OCI-LY1 (cell line): Measurements from ENCODE around the gene CHMP1A.

Source experiments
- H2AFZ ChIP-seq: fragments of 200-600 bp; sonication (generic), shearing (Covaris generic); 2 replicates; pipeline ENCODE4 v1.6.0; 2014; ENCODE audit warnings: antibody characterized with exemption, mild to moderate bottlenecking, low read length
- H3F3A ChIP-seq: fragments of 200-600 bp; sonication (generic), shearing (Covaris generic); 2 replicates; pipeline ENCODE4 v1.6.0; 2014; ENCODE audit warnings: mild to moderate bottlenecking, antibody characterized with exemption, low read length, moderate library complexity; ENCODE audit not compliant: insufficient read depth
- H3K27ac ChIP-seq: fragments of 200-600 bp; sonication (generic); 2 replicates; pipeline ENCODE4 v1.5.1; 2014; ENCODE audit warnings: low read length, mixed run types, mild to moderate bottlenecking, low read depth; ENCODE audit not compliant: poor library complexity, severe bottlenecking
- H3K27me3 ChIP-seq: fragments of 200-600 bp; sonication (generic); 2 replicates; pipeline ENCODE4 v1.6.0; 2014; ENCODE audit warnings: antibody characterized with exemption, mild to moderate bottlenecking, low read length, moderate library complexity; ENCODE audit not compliant: insufficient read depth
- H3K36me3 ChIP-seq: fragments of 200-600 bp; sonication (generic); 2 replicates; pipeline ENCODE4 v1.6.1; 2014; ENCODE audit warnings: mild to moderate bottlenecking, antibody characterized with exemption, low read length, moderate library complexity, mixed read lengths; ENCODE audit not compliant: insufficient read depth
- H3K4me1 ChIP-seq: fragments of 200-600 bp; sonication (generic); 2 replicates; pipeline ENCODE4 v1.5.1; 2014; ENCODE audit warnings: mild to moderate bottlenecking, low read length, moderate library complexity; ENCODE audit not compliant: insufficient read depth, severe bottlenecking
- H3K4me2 ChIP-seq: fragments of 200-600 bp; sonication (generic), shearing (Covaris generic); 2 replicates; pipeline ENCODE4 v1.6.1; 2014; ENCODE audit warnings: low read length
- H3K4me3 ChIP-seq: fragments of 200-600 bp; sonication (generic); 2 replicates; pipeline ENCODE4 v1.5.1; 2014; ENCODE audit warnings: low read length, low read depth, mild to moderate bottlenecking, mixed read lengths; ENCODE audit not compliant: poor library complexity, severe bottlenecking
- H3K79me2 ChIP-seq: fragments of 200-600 bp; shearing (Covaris generic); 2 replicates; pipeline ENCODE4 v1.6.1; 2016; ENCODE audit warnings: mixed run types, low read length, mixed read lengths; ENCODE audit not compliant: insufficient read depth
- H3K9ac ChIP-seq: fragments of 200-600 bp; sonication (generic), shearing (Covaris generic); 2 replicates; pipeline ENCODE4 v1.6.1; 2014; ENCODE audit warnings: mild to moderate bottlenecking, low read length, mixed read lengths
- H3K9me2 ChIP-seq: fragments of 200-600 bp; sonication (generic), shearing (Covaris generic); 2 replicates; pipeline ENCODE4 v1.6.1; 2014; ENCODE audit warnings: low read depth, mild to moderate bottlenecking, low read length, mixed read lengths
- H3K9me3 ChIP-seq: fragments of 200-600 bp; shearing (Covaris generic); 2 replicates; pipeline ENCODE4 v1.6.1; 2014; ENCODE audit warnings: low read length, mixed read lengths
- H4K20me1 ChIP-seq: fragments of 200-600 bp; sonication (generic), shearing (Covaris generic); 2 replicates; pipeline ENCODE4 v1.6.0; 2016; ENCODE audit warnings: mild to moderate bottlenecking, low read length; ENCODE audit not compliant: insufficient read depth
- EZH2 ChIP-seq: fragments of 200-600 bp; sonication (generic), shearing (Covaris generic); IDR thresholded peaks from 2 replicates; pipeline ENCODE4 v1.8.0; 2017; ENCODE audit warnings: borderline replicate concordance, mixed run types, mild to moderate bottlenecking, antibody characterized with exemption, low read length, moderate library complexity, mixed read lengths
- TF ChIP-seq, protein P1 (sequence below): fragments of 200-600 bp; sonication (generic), shearing (Covaris generic); IDR thresholded peaks from 2 replicates; pipeline ENCODE4 v1.5.1; 2017; ENCODE audit warnings: mild to moderate bottlenecking, antibody characterized with exemption, low read length, moderate library complexity, mixed read lengths

The CHMP1A gene

DNA sequence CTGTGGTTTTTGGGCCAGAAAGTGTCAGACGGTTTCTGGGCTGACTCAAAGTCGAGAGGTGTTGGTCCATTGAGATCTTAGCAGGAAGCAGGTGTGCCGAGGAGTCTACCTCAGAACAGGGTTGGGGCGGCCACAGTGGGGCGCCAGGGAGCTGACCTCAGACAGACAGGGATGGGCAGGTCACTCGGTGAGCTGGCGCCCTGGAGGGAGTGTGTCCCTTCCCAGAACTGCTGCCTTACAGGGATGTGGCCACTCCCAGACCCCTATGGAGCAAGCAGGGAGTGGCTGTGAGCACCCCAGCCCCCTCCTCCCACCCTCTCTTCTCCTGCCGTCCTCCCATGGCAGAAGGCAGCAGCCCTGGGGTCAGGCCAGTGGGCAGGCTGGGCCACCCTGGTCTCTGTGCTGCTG, 58.1 kb downstream of the CHMP1A start:
- Histone ChIP-seq H3K9me3 (no peaks in the 10 kb centered on the region), H3K79me2 (no peaks in the 10 kb centered on the region), H3K27me3 (no peaks in the 10 kb centered on the region; the same call in none of the 2 replicates), H3K9ac (no peak overlapping the region), H2AFZ (no peak overlapping the region), H4K20me1 (no peaks in the 10 kb centered on the region), H3K36me3 (no peaks in the 10 kb centered on the region), H3K4me2 (no peak overlapping the region), H3K27ac (no peak overlapping the region), H3K4me3 (no peak overlapping the region), H3F3A (no peaks in the 10 kb centered on the region), H3K4me1 (no peaks in the 10 kb centered on the region), H3K9me2 (no peaks in the 10 kb centered on the region)
- TF ChIP-seq, protein P1, sequence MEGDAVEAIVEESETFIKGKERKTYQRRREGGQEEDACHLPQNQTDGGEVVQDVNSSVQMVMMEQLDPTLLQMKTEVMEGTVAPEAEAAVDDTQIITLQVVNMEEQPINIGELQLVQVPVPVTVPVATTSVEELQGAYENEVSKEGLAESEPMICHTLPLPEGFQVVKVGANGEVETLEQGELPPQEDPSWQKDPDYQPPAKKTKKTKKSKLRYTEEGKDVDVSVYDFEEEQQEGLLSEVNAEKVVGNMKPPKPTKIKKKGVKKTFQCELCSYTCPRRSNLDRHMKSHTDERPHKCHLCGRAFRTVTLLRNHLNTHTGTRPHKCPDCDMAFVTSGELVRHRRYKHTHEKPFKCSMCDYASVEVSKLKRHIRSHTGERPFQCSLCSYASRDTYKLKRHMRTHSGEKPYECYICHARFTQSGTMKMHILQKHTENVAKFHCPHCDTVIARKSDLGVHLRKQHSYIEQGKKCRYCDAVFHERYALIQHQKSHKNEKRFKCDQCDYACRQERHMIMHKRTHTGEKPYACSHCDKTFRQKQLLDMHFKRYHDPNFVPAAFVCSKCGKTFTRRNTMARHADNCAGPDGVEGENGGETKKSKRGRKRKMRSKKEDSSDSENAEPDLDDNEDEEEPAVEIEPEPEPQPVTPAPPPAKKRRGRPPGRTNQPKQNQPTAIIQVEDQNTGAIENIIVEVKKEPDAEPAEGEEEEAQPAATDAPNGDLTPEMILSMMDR, result peak; percentile 49
- TF ChIP-seq EZH2, result no peak

DNA sequence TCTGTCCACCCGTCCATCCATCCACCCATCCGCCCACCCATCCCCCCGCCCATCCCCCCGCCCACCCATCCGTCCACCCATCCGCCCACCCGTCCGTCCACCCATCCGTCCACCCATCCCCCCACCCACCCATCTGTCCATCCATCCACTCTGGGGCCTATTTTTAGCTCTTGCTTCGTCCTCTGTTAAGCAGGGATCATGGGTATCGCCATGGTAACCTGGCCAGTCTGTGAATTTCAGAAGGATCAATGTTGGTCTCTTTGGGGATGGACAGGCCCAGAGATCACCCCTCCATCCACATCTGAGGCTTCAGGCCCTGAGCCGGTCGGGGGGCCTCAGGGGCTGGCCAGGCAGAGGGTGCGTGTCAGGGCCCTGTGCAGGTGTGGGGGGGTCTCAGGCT, 59.3 kb downstream of the CHMP1A start:
- no peaks in the 10 kb centered on the region; the same call in none of the 2 replicates for H3K27me3 ChIP-seq
- H3K4me1 ChIP-seq, result no peaks in the 10 kb centered on the region
- no peak overlapping the region for H3K4me3 ChIP-seq
- H3K4me2 ChIP-seq, result no peak overlapping the region
- H3K79me2 ChIP-seq, result no peaks in the 10 kb centered on the region
- no peaks in the 10 kb centered on the region for H3K9me2 ChIP-seq
- H3K9ac ChIP-seq, result no peak overlapping the region
- H3K27ac ChIP-seq, result no peak overlapping the region
- H3K9me3 ChIP-seq, result no peaks in the 10 kb centered on the region
- no peaks in the 10 kb centered on the region for H3K36me3 ChIP-seq
- no peaks in the 10 kb centered on the region for H4K20me1 ChIP-seq
- H2AFZ ChIP-seq, result no peak overlapping the region
- TF ChIP-seq, protein P1, result no peak
- TF ChIP-seq EZH2, result no peak
- no peaks in the 10 kb centered on the region for H3F3A ChIP-seq

DNA sequence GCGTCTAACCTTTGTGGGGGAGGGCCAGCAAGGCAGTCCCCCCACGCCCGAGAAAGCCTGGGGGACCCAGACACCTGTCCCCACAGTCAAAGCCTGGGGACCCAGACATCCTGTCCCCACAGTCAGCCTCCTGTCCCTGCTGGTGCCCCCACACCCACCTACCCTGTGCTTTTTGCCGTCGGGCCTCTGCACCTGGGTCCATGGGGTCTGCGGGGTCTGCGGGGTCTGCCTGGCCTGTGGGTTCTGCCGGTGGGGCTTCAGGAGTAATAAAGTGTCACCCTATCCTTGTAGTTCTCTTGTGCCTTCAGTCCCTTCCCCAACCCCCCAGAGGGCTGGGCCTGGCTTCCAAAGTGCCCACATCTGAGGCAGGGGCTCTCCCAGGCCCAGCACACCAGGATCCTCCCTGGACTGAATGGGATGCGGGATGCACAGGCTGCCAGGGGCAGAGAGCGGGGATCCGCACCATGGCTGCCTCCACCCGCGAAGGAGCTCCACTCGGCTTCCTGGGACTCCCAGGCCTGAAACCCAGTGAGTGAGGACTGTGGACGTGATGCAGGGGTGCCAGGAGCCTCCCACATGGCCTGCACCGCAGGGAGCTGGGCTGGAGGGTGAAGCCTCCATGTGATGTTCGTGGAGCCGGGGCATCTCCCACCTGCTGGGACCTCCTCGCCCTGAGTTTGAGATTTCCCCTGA, 60.4 kb downstream of the CHMP1A start:
- no peak overlapping the region for H3K4me2 ChIP-seq
- H3K36me3 ChIP-seq, result no peaks in the 10 kb centered on the region
- H3K9me3 ChIP-seq, result no peaks in the 10 kb centered on the region
- H3F3A ChIP-seq, result no peaks in the 10 kb centered on the region
- H3K4me1 ChIP-seq, result no peaks in the 10 kb centered on the region
- no peak overlapping the region for H3K9ac ChIP-seq
- no peak overlapping the region for H3K4me3 ChIP-seq
- H3K9me2 ChIP-seq, result no peaks in the 10 kb centered on the region
- H2AFZ ChIP-seq, result no peak overlapping the region
- TF ChIP-seq, protein P1, result no peak
- no peak for TF ChIP-seq EZH2
- no peaks in the 10 kb centered on the region; the same call in none of the 2 replicates for H3K27me3 ChIP-seq
- no peak overlapping the region for H3K27ac ChIP-seq
- H3K79me2 ChIP-seq, result no peaks in the 10 kb centered on the region
- no peaks in the 10 kb centered on the region for H4K20me1 ChIP-seq
